SK-N-SH treated with all-trans-retinoic acid at 6 μM for 48 hours (cell line): Measurements from ENCODE around the gene PI16.

ENCODE experiments used
- BACH2 ChIP-seq: fragments of 250-450 bp; sonication (Bioruptor Pico); IDR thresholded peaks from 2 replicates; pipeline ENCODE4 v1.9.0; 2021; ENCODE audit warnings: mild to moderate bottlenecking, borderline replicate concordance
- CREB5 ChIP-seq: fragments of 250-450 bp; sonication (Bioruptor Pico); IDR thresholded peaks from 2 replicates; pipeline ENCODE4 v1.5.1; 2020; ENCODE audit warnings: low read depth, mild to moderate bottlenecking, moderate library complexity
- CSRNP3 ChIP-seq: fragments of 250-450 bp; sonication (Bioruptor Pico); IDR thresholded peaks from 2 replicates; pipeline ENCODE4 v1.5.1; 2021; ENCODE audit warnings: mild to moderate bottlenecking, moderate library complexity
- OSR1 ChIP-seq: fragments of 250-450 bp; sonication (Bioruptor Pico); IDR thresholded peaks from 2 replicates; pipeline ENCODE4 v1.8.0; 2022; ENCODE audit warnings: moderate library complexity, mild to moderate bottlenecking, inconsistent platforms
- ZC3H10 ChIP-seq: fragments of 250-450 bp; sonication (Bioruptor Pico); IDR thresholded peaks from 2 replicates; pipeline ENCODE4 v1.5.1; 2021; ENCODE audit warnings: mild to moderate bottlenecking, moderate library complexity
- ZFP3 ChIP-seq: fragments of 250-450 bp; sonication (Bioruptor Pico); IDR thresholded peaks from 2 replicates; pipeline ENCODE4 v1.5.0; 2020; ENCODE audit warnings: mild to moderate bottlenecking, moderate library complexity
- ZFP30 ChIP-seq: fragments of 450-650 bp; formaldehyde crosslinking; IDR thresholded peaks from 2 replicates; pipeline ENCODE4 v1.5.0; 2022; ENCODE audit warnings: mild to moderate bottlenecking, moderate library complexity

- TF ChIP-seq ZFP30 (CRISPR knock-in tag) = no peak
- TF ChIP-seq ZC3H10 (CRISPR knock-in tag) = no peak
- TF ChIP-seq ZFP3 = no peak
- no peak for TF ChIP-seq BACH2
- TF ChIP-seq CSRNP3 = no peak
- no peak for TF ChIP-seq CREB5 (CRISPR knock-in tag)
- no peak for TF ChIP-seq OSR1 (CRISPR knock-in tag)
Measured at GRCh38 chr6:36915599-36915998, 38.9 kb upstream of the PI16 start.
